Karpas-422 (cell line): ENCODE measurements around the gene TENM4. TPM values are rescaled to one million over a fixed set of nuclear protein-coding genes. Genes with fewer than 3 reads are reported as not detected.

ENCODE experiments used
- DNase-seq: peaks from one replicate; pipeline ENCODE4 v3.0.0-alpha.2; 2015
- H2AFZ ChIP-seq: fragments of 200-600 bp; sonication (generic); 2 replicates; pipeline ENCODE4 v1.6.1; 2014; ENCODE audit warnings: antibody characterized with exemption, low read length, mixed read lengths
- H3K27ac ChIP-seq: fragments of 200-600 bp; sonication (generic); 2 replicates; pipeline ENCODE4 v1.5.1; 2014; ENCODE audit warnings: mild to moderate bottlenecking, low read length, moderate library complexity
- H3K27me3 ChIP-seq: fragments of 200-600 bp; sonication (generic); 2 replicates; pipeline ENCODE4 v1.6.1; 2014; ENCODE audit warnings: low read length, mixed read lengths
- H3K36me3 ChIP-seq: fragments of 200-600 bp; sonication (generic); 2 replicates; pipeline ENCODE4 v1.6.1; 2014; ENCODE audit warnings: low read length, mixed read lengths; ENCODE audit not compliant: insufficient read depth
- H3K4me1 ChIP-seq: fragments of 200-600 bp; sonication (generic); 2 replicates; pipeline ENCODE4 v1.6.1; 2014; ENCODE audit warnings: mild to moderate bottlenecking, low read length, mixed read lengths
- H3K4me2 ChIP-seq: fragments of 200-600 bp; sonication (generic); 2 replicates; pipeline ENCODE4 v1.6.1; 2014; ENCODE audit warnings: low read length, low read depth, mild to moderate bottlenecking; ENCODE audit not compliant: poor library complexity, severe bottlenecking
- H3K4me3 ChIP-seq: fragments of 200-600 bp; sonication (generic); 2 replicates; pipeline ENCODE4 v1.5.1; 2014; ENCODE audit warnings: mild to moderate bottlenecking, antibody characterized with exemption, low read length, mixed read lengths
- H3K79me2 ChIP-seq: fragments of 200-600 bp; sonication (generic); 2 replicates; pipeline ENCODE4 v1.6.1; 2014; ENCODE audit warnings: mild to moderate bottlenecking, low read length, mixed read lengths
- H3K9ac ChIP-seq: fragments of 200-600 bp; sonication (generic); 2 replicates; pipeline ENCODE4 v1.6.0; 2014; ENCODE audit warnings: low read length
- H3K9me2 ChIP-seq: fragments of 200-600 bp; sonication (generic), shearing (Covaris generic); replicated peaks from 2 replicates; pipeline ENCODE4 v1.6.0; 2014; ENCODE audit warnings: mild to moderate bottlenecking, low read length, moderate library complexity; ENCODE audit not compliant: insufficient read depth
- H3K9me3 ChIP-seq: fragments of 300-700, 200-600 bp; sonication (generic); 2 replicates; pipeline ENCODE4 v1.6.1; 2014; ENCODE audit warnings: low read length, mixed read lengths
- H4K20me1 ChIP-seq: fragments of 200-600 bp; sonication (generic); 2 replicates; pipeline ENCODE4 v1.6.1; 2014; ENCODE audit warnings: mild to moderate bottlenecking, antibody characterized with exemption, low read length, low read depth; ENCODE audit not compliant: insufficient read depth
- total RNA-seq: library from RNA; depleted of rRNA; stranded (reverse); fragments of >200 nt; shearing (Covaris generic); gene quantifications from 2 replicates; pipeline ENCODE4 v1.2.3, GENCODE V29; 2014; ENCODE audit warnings: low replicate concordance

Gene TENM4
- total RNA-seq, 1 experiment from 2014 or later, result not detected

GRCh38 chr11:79285756-79286155 is 155.1 kb downstream of the TENM4 start:
- Histone ChIP-seq H4K20me1 (no peaks in the 10 kb centered on the region), H3K9me2 (0 out of 2 replicates have a peak, but pooled peaks cover 4% of the 10 kb centered on the region), H3K9ac (no peak overlapping the region), H3K27ac (no peak overlapping the region), H2AFZ (no peak overlapping the region), H3K4me2 (no peak overlapping the region), H3K79me2 (no peaks in the 10 kb centered on the region), H3K36me3 (no peaks in the 10 kb centered on the region), H3K9me3 (no peaks in the 10 kb centered on the region), H3K4me1 (no peaks in the 10 kb centered on the region), H3K27me3 (no peaks in the 10 kb centered on the region), H3K4me3 (no peak overlapping the region)
- DNase-seq, result no peak

GRCh38 chr11:79276736-79277325 is 164.0 kb downstream of the TENM4 start:
- Histone ChIP-seq H3K27me3 (no peaks in the 10 kb centered on the region), H2AFZ (no peak overlapping the region), H3K9ac (no peak overlapping the region), H3K4me2 (no peak overlapping the region), H3K27ac (no peak overlapping the region), H3K79me2 (no peaks in the 10 kb centered on the region), H4K20me1 (no peaks in the 10 kb centered on the region), H3K4me3 (no peak overlapping the region), H3K36me3 (no peaks in the 10 kb centered on the region), H3K4me1 (no peaks in the 10 kb centered on the region), H3K9me3 (no peaks in the 10 kb centered on the region), H3K9me2 (no peaks in the 10 kb centered on the region)
- no peak for DNase-seq

- Histone ChIP-seq H3K4me3 (no peak overlapping the region), H3K9me2 (no peaks in the 10 kb centered on the region), H3K27me3 (no peaks in the 10 kb centered on the region), H3K79me2 (no peaks in the 10 kb centered on the region), H3K4me2 (no peak overlapping the region), H3K4me1 (no peaks in the 10 kb centered on the region), H3K9ac (no peak overlapping the region), H4K20me1 (no peaks in the 10 kb centered on the region), H3K36me3 (no peaks in the 10 kb centered on the region), H2AFZ (no peak overlapping the region), H3K27ac (no peak overlapping the region), H3K9me3 (no peaks in the 10 kb centered on the region)
- DNase-seq, result no peak
Observed at GRCh38 chr11:79274636-79275331, 166.0 kb downstream of the TENM4 start.

- H3K9ac ChIP-seq, result no peak overlapping the region
- H3K27me3 ChIP-seq, result no peaks in the 10 kb centered on the region
- no peak overlapping the region for H3K27ac ChIP-seq
- no peak overlapping the region for H3K4me3 ChIP-seq
- no peak overlapping the region for H2AFZ ChIP-seq
- no peak for DNase-seq
- no peaks in the 10 kb centered on the region for H3K9me3 ChIP-seq
- H3K4me2 ChIP-seq, result no peak overlapping the region
- no peaks in the 10 kb centered on the region for H3K9me2 ChIP-seq
- H3K4me1 ChIP-seq, result no peaks in the 10 kb centered on the region
- H3K36me3 ChIP-seq, result no peaks in the 10 kb centered on the region
- H4K20me1 ChIP-seq, result no peaks in the 10 kb centered on the region
- no peaks in the 10 kb centered on the region for H3K79me2 ChIP-seq
Observed at GRCh38 chr11:79273781-79274180, 167.0 kb downstream of the TENM4 start.

- Histone ChIP-seq H3K4me3 (no peak overlapping the region), H3K4me2 (no peak overlapping the region), H3K27ac (no peak overlapping the region)
Observed at GRCh38 chr11:79269611-79270307, 171.1 kb downstream of the TENM4 start.

GRCh38 chr11:79266396-79266795 is 174.4 kb downstream of the TENM4 start:
- Histone ChIP-seq H3K79me2 (no peaks in the 10 kb centered on the region), H3K9me2 (no peaks in the 10 kb centered on the region), H3K27me3 (no peaks in the 10 kb centered on the region), H3K4me2 (no peak overlapping the region), H4K20me1 (no peaks in the 10 kb centered on the region), H3K27ac (no peak overlapping the region), H3K9ac (no peak overlapping the region), H3K36me3 (no peaks in the 10 kb centered on the region), H3K9me3 (no peaks in the 10 kb centered on the region), H3K4me1 (no peaks in the 10 kb centered on the region), H2AFZ (no peak overlapping the region), H3K4me3 (no peak overlapping the region)
- no peak for DNase-seq

More at GRCh38 chr11:79269611-79270307, 171.1 kb downstream of the TENM4 start:
- H3K9me3 ChIP-seq, result no peaks in the 10 kb centered on the region
- H2AFZ ChIP-seq, result no peak overlapping the region
- H3K4me1 ChIP-seq, result no peaks in the 10 kb centered on the region
- no peaks in the 10 kb centered on the region for H3K79me2 ChIP-seq
- H3K27me3 ChIP-seq, result no peaks in the 10 kb centered on the region
- H3K36me3 ChIP-seq, result no peaks in the 10 kb centered on the region
- no peaks in the 10 kb centered on the region for H3K9me2 ChIP-seq
- DNase-seq, result no peak
- H3K9ac ChIP-seq, result no peak overlapping the region
- no peaks in the 10 kb centered on the region for H4K20me1 ChIP-seq

GRCh38 chr11:79265756-79266322 is 175.0 kb downstream of the TENM4 start:
- no peak overlapping the region for H3K9ac ChIP-seq
- no peaks in the 10 kb centered on the region for H3K27me3 ChIP-seq
- H3K79me2 ChIP-seq, result no peaks in the 10 kb centered on the region
- no peaks in the 10 kb centered on the region for H4K20me1 ChIP-seq
- no peaks in the 10 kb centered on the region for H3K36me3 ChIP-seq
- no peaks in the 10 kb centered on the region for H3K9me2 ChIP-seq
- no peak overlapping the region for H3K4me3 ChIP-seq
- H3K4me2 ChIP-seq, result no peak overlapping the region
- no peak for DNase-seq
- H3K9me3 ChIP-seq, result no peaks in the 10 kb centered on the region
- H2AFZ ChIP-seq, result no peak overlapping the region
- H3K27ac ChIP-seq, result no peak overlapping the region
- H3K4me1 ChIP-seq, result no peaks in the 10 kb centered on the region

GRCh38 chr11:79264284-79264683 is 176.5 kb downstream of the TENM4 start:
- H3K79me2 ChIP-seq, result no peaks in the 10 kb centered on the region
- H3K4me3 ChIP-seq, result no peak overlapping the region
- no peaks in the 10 kb centered on the region for H3K36me3 ChIP-seq
- DNase-seq, result no peak
- H3K9ac ChIP-seq, result no peak overlapping the region
- H4K20me1 ChIP-seq, result no peaks in the 10 kb centered on the region
- H2AFZ ChIP-seq, result no peak overlapping the region
- H3K4me1 ChIP-seq, result no peaks in the 10 kb centered on the region
- no peak overlapping the region for H3K27ac ChIP-seq
- H3K4me2 ChIP-seq, result no peak overlapping the region
- H3K27me3 ChIP-seq, result no peaks in the 10 kb centered on the region
- H3K9me2 ChIP-seq, result no peaks in the 10 kb centered on the region
- no peaks in the 10 kb centered on the region for H3K9me3 ChIP-seq
